Kidney glomerular epithelial cell (primary cell): ENCODE measurements around the gene UBE2G1.

Experiments
- DNase-seq: peaks from one replicate; lab custom pipeline; 2025; lab: John Stamatoyannopoulos, UW

The UBE2G1 gene

DNA sequence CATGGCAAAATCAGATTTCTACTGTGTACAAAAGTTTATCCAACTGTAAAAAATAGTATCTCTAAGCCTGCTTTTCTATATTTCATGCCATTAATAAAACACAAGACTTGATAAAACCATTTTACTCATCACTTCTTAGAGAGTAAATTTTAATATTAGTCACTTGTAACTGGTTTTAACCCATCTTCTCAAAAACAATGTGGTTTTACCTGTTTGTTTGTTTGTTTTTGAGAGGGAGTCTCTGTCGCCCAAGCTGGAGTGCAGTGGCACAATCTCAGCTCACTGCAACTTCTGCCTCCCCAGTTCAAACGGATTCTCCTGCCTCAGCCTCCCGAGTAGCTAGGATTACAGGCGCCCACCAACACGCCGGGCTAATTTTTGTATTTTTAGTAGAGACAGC, 32.1 kb downstream of the UBE2G1 start:
- no peak for DNase-seq

DNA sequence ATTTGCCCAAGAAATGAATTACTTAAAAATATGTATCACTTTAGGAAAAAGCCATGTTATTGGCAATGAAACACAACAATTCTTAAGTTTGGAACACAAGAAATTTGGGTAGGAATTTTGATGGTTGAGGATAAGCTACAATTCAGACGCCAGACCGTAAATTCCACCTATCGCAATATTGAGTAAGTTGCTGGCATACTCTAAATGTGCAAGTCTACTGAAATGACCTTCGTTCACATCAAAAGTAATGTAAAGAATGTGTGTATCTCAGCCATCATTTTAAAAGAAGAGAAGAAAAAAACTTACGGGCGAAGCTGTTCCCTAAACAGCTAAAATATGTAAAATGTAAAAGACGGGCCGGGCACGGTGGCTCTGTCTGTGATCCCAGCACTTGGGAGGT, 33.4 kb downstream of the UBE2G1 start:
- no peak for DNase-seq

GRCh38 chr17:4332296-4332970, 34.0 kb downstream of the UBE2G1 start:
- no peak for DNase-seq

GRCh38 chr17:4331614-4332013, 34.9 kb downstream of the UBE2G1 start:
- DNase-seq, result no peak

DNA sequence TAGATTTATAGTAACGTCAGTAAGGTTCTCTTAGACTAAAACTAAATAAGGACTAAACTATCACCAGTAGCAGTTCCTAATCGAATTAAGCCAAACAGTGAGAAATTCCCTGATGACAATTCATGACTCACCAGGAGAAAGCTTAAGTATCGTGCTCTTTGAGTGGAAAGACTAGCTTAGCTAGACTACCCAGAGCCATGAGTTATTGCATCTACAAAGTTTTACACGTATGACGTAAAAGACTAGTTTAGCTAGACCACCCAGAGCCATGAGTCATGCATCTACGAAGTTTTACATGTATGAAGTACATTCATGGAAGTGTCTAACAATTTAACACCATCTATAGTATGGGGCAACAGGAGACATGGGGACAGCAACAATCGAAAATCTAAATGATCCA, 36.6 kb downstream of the UBE2G1 start:
- DNase-seq, result peak; percentile 57

DNA sequence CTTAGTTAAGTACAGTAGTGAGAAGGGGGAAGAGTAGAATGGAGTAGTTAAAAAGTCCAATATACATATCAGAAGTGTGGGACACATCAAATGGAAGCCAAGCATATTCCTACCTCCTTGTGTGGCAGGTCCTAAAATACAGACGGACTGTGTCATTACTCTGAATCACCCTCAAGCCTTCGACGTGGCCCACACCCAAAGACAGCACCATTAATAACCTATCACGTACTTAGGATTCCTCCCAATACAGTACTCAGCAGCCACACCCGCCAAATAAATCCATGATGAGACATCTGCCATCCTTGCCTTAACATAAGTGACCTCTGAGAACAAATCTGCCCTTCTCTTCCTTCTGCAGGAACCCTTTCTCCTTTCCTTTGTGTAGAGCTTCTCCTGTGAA, 38.9 kb downstream of the UBE2G1 start:
- DNase-seq, result no peak

DNA sequence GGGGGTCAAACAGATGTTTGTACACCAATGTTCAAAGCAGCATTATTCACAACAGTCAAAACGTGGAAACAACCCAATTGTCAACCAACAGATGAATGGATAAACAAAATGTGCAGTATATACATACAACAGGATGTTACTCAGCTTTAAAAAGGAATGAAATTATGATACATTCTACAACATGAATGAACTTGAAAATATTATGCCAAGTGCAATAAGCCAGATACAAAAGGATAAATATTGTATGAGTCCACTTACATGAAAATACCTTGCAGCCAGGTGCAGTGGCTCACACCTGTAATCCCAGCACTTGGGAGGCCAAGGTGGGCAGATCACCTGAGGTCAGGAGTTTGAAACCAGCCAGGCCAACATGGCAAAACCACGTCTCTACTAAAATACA, 39.9 kb downstream of the UBE2G1 start:
- DNase-seq, result no peak

- DNase-seq, result no peak
These were observed 40.4 kb downstream of the UBE2G1 start for GRCh38 chr17:4326112-4326511.

GRCh38 chr17:4324463-4324862, 42.0 kb downstream of the UBE2G1 start:
- no peak for DNase-seq

- no peak for DNase-seq
These were observed 47.3 kb downstream of the UBE2G1 start for GRCh38 chr17:4319221-4319620.

DNA sequence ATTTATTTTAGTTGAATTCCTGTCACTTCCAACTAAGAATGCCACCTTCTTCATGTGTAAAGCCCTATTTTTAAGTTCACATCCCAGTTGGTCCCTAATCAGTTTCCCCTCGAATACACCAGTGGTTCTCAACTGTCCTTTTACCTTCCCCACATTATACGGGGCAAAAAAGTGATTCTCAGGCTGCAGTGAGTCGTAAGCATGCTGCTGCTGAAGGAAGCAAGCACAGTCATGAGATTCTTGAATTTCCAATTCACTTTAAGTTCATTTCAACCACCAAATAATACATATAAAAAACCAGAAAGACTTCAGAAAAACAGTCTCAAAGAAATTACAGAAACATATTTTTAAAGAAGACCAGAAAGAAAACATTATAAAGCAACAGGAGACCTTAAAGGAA, 47.9 kb downstream of the UBE2G1 start:
- no peak for DNase-seq

DNA sequence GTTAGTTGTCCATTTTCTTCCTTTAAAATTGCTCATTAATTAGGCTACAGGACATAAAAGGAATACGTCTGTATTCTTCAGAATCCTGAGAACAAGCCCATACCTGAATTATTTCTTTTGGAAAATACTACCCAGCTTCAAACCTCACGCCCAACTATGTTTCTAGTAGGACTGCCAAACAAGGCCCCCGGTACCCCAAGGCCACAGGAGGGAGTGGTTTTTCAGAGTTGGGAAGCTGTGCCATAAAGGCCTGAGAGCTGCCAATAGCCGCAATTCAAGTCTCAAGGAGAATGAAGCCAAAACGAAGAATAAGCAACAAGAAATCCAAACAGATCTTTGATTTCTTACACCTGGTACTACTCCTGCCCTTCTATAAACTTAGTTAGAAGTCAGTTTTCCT, 48.3 kb downstream of the UBE2G1 start:
- no peak for DNase-seq

DNA sequence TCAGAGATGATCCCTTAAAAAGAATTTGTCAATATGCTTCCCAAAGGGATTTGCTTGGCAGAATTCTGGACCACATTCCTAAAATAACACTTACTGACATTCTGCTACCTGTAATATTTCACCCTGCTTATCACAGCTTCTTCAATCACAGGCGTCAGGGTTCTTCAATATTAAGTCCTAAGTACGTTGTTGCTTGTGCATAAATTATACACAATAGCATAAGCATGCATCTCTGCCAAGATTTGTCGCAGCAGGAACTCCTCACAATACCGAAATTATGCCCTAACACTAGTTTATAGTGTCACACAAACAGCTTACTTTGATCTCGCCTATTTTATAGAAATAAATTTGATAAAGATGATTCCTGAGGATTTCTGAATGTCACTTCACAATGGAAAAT, 48.9 kb downstream of the UBE2G1 start:
- no peak for DNase-seq

DNA sequence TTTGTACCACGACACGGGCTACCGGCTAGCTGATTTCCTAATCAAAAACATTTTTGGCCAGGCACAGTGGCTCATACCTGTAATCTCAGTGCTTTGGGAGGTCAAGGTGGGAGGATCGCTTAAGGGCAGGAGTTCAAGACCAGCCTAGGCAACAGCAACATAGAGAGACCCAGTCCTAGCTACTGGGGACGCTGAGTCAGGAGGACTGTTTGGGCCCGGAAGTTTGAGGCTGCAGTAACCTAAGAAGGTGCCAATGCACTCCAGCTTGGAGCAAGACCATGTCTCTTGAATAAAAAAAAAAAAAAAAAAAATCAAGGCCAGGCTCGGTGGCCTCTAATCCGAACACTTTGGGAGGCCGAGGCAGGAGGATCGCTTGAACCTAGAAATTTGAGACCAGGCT, 49.8 kb downstream of the UBE2G1 start:
- no peak for DNase-seq

GRCh38 chr17:4314618-4315017, 51.9 kb downstream of the UBE2G1 start:
- DNase-seq, result no peak

- DNase-seq, result no peak
These were observed 52.3 kb downstream of the UBE2G1 start for GRCh38 chr17:4314179-4314578.

DNA sequence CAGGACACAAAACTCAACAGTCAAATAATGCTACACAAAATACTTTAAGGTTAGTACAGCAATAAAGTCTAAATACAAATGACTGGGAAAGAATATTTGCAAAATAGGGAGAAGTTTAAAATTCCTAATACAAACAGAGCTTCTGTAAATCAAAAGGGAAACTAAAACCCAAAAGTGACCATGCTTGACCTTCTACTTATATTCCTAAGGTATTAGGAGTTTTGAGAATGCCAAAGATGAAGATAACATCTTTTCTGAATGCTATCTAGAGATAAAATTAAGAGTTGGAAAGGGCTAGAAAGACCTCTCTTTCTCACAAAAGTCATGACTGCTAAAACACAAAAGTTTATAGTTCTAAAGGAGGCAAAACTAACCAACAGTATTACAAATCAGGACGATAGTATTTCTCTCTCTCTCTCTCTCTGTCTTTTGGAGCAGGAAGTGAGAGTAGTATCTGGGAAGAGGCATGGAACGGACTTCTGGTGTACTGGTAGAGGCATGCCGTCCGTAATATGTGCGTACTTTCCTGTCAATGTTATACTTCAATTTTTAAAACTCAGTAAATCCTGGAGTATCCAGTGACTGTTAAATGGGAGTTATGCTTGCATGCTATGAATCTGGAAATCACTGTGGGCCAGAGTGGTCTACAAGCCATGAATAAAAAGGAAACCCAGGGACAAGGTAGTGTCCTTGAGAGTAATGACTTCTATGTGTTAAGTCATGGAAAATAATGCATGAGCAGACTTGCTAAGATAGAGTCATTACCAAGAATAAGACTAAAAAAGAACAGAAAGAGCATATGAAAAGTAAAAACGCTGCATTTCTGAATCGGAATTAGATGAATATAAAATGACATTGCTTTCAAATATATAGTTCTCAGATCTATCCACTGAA, 53.0 kb downstream of the UBE2G1 start:
- no peak for DNase-seq

GRCh38 chr17:4310354-4311060, 56.0 kb downstream of the UBE2G1 start:
- no peak for DNase-seq

GRCh38 chr17:4309897-4310296, 56.6 kb downstream of the UBE2G1 start:
- no peak for DNase-seq

GRCh38 chr17:4307179-4307930, 59.1 kb downstream of the UBE2G1 start:
- DNase-seq, result no peak

DNA sequence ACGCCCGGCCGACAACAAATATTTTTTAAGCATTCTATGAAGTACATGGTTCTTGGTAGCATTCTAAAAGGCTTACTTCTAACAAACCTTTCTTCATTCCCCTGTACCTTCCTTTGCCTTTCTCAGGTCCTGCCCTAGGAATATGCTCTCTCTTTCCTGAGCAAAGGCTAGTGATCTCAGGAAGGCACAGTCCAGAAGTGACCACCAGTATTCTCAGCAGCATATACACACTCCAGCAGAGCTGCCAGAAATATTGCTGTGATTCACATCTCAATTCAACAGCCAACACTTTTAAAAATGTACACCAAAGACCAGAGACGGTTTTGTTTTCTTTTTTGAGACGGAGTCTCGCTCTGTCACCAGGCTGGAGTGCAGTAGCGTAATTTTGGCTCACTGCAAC, 61.3 kb downstream of the UBE2G1 start:
- DNase-seq, result no peak

DNA sequence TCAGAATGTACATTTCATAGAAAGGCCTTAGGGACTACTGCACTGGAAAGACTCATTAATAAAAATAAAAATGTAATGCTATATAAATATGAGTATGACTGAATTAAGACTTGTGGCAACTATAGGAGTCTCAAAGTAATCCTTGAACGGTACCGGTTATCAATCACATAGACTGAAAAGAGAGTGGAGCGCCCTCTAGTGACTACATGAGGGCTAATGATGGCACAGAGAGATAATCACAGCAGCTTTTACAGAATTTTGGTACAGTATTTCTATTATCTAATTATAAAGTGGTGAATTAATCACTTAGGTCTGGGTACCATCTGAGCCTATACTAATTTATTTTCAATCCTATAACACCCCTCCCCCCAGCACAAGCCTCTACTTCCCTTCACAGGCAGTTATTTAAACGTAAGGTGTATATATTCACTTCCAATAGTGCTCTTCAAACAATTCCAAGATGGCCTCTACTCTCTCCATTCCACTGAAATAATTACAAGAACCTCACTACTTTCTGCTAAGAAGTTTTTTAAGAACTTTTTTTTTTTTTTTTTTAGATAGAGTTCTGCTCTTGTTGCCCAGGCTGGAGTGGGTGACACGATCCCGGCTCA, 62.0 kb downstream of the UBE2G1 start:
- peak; percentile 74 for DNase-seq
